GM23338 (cell line): ENCODE measurements around the gene LLGL2.

Experiments used
- CTCF ChIP-seq, 2 experiments: fragments of 200-600 bp in 1 of 2; sonication (generic) in 1 of 2; conservative IDR thresholded peaks; 2 replicates each; pipeline versions ENCODE4 v1.5.1 to v1.6.1; 2016 to 2017; ENCODE audit warnings: antibody characterized with exemption in 2 of 2, low read depth in 2 of 2, mild to moderate bottlenecking in 2 of 2, moderate library complexity in 1 of 2
- EZH2phosphoT487 ChIP-seq: fragments of 200-600 bp; sonication (generic); IDR thresholded peaks from one replicate; pipeline ENCODE4 v1.8.1; 2018; ENCODE audit warnings: antibody characterized with exemption; ENCODE audit not compliant: unreplicated experiment

GRCh38 chr17:75521951-75522727 lies 3.4 kb upstream of the LLGL2 start:
- TF ChIP-seq EZH2phosphoT487 (no peak), CTCF (conservative IDR thresholded peaks at IDR 0.05; ENCODE audit: low read depth in 2 of 2) (no peak)
